Uterus (tissue), 2 donors: ENCODE measurements around the gene LILRB5.
"Not testable (repeated sequence)": the region's sequence is repeated elsewhere in the genome, so short reads cannot be mapped to it uniquely, and the experiment has no call there.

Source experiments
- CTCF ChIP-seq, 4 experiments: fragments of 200-600 bp in 2 of 4; fragments of 450-650 bp in 2 of 4; sonication (generic) in 2 of 4; IDR thresholded peaks; one replicate each; pipeline ENCODE4 v1.5.1; 2016 to 2019; ENCODE audit warnings: antibody characterized with exemption in 4 of 4, mild to moderate bottlenecking in 2 of 4, moderate library complexity in 1 of 4
- POLR2A ChIP-seq, 2 donors: fragments of 450-650 bp; IDR thresholded peaks; one replicate each; pipeline ENCODE4 v1.6.1; 2016; ENCODE audit warnings: antibody characterized with exemption in 2 of 2, mild to moderate bottlenecking in 1 of 2, moderate library complexity in 1 of 2

GRCh38 chr19:54242234-54242633 lies 14.8 kb downstream of the LILRB5 start:
- TF ChIP-seq CTCF, POLR2A (IDR thresholded peaks at IDR 0.05): not testable (repeated sequence)
